GM18508 (cell line): ENCODE results near the gene EZH2.

ENCODE experiments used
- ATAC-seq: cut with Tn5 transposase; IDR thresholded peaks from one replicate; pipeline ENCODE4 v1.9.1; 2021; ENCODE audit warnings: moderate number of reproducible peaks; ENCODE audit not compliant: insufficient read depth, unreplicated experiment

EZH2 gene

GRCh38 chr7:148903504-148903903 is 19.4 kb upstream of the EZH2 start:
- no peak for ATAC-seq

GRCh38 chr7:148901178-148901577 is 17.1 kb upstream of the EZH2 start:
- ATAC-seq = no peak

- no peak for ATAC-seq
Measured at GRCh38 chr7:148898845-148899484, 14.9 kb upstream of the EZH2 start.

GRCh38 chr7:148894591-148894990 is 10.5 kb upstream of the EZH2 start:
- no peak for ATAC-seq

DNA sequence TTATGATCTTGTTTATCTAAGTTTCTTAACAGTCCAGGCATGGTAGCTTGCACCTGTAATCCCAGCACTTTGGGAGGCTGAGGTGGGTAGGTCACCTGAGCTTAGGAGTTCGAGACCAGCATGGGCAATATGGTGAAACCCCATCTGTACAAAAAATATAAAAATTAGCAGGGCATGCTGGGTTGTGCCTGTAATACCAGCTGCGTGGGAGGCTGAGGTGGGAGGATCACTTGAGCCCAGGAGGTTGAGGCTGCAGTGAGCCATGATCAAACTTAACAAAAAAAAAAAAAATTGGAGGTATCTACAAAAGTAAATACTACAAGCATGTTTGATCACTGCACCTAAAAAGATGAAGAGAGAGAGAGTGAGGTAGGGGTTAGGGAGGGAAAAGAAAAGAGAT is 9.0 kb upstream of the EZH2 start:
- no peak for ATAC-seq

DNA sequence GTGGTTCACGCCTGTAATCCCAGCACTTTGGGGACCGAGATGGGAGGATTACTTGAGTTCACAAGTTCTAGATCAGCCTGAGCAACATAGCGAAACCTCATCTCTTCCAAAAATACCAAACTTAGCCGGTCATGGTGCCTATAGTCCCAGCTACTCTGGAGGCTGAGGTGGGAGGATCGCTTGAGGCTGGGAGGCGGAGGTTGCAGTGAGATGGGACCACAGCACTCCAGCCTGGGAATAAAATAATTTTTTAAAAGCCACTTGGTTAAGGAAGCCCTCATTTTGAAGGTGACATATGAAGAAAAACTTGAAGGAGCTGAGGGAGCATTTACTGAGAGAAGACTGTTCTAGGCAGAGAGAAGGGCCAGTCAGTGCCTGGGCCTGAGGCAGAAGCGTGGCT is 4.2 kb upstream of the EZH2 start:
- ATAC-seq = no peak

DNA sequence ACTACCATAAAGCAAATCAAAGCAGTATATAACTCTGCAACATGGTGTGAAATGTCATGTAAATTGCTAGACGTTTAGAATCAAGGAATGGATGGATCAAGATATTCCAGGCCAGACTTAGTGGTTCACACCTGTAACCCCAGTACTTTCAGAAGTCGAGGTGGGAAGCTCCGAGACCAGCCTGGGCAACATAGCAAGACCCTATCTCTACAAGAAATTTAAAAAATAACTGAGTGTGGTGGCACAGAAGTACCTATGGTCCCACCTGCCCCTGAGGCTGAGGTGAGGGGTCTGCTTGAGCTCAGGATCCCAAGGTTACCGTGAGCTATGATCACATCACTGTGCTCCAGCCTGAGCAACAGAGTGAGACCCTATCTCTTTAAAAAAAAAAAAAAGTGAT is 2.8 kb upstream of the EZH2 start:
- ATAC-seq = no peak

- peak; percentile 56 for ATAC-seq
Measured at GRCh38 chr7:148884299-148885022, 370 bp upstream of the EZH2 start.

DNA sequence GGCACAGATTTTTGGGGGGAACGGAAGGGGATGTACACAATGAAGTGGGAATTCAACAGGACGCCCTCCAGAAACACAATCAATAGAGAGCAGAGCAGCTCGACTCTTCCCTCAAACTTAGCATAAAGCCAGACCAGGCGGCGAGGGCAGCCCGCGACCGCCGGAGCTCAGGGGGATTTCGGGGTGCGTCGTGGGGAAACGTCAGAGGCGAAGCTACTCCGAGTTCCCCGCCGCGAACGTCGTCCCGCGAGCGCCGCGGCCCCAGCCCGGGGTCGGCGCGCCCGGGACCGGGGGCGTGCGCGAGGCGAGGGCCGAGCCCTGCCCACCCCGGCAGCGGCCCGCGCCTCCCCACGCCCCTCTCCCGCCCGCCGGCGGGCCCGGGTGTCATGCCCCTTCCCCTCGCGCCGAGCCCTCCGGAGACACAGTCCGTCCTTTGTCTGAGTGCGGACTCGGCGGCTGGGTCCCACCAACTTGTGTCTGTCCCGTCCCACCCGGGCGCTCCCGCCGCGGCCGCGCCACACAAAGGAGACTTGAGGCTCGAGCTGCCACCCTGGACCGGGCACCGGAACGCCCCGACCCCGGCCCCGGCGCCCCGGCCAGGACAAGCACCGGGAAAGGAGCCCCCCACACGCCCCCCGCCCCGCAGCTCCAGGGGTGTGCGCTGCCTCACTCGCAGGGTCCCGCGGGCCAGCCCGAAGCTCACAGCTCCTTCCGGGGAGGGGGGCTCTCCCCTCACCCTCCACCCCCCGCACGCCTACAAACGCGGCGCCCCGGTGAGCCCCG is 634 bp downstream of the EZH2 start:
- ATAC-seq = peak; percentile 13

DNA sequence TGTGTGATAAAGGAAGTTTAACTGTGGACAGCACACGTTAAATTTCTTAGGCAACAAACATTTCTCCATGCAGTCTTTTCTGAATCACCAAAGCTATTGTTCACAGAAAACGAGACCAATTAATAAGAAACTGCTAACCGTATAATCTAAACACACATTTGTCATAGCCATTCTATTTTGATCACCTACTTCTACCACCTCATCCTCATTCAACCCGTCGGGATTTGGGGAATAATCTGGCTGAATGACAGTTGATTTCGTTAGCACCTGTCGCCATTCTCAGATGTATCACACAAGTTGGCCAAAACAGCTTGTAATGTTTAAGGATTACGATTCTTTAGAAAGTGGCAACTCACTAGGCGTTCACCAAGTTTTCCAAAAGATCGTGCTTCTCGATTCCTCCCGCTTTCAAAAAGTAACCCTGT is 1.2 kb downstream of the EZH2 start:
- ATAC-seq = no peak

DNA sequence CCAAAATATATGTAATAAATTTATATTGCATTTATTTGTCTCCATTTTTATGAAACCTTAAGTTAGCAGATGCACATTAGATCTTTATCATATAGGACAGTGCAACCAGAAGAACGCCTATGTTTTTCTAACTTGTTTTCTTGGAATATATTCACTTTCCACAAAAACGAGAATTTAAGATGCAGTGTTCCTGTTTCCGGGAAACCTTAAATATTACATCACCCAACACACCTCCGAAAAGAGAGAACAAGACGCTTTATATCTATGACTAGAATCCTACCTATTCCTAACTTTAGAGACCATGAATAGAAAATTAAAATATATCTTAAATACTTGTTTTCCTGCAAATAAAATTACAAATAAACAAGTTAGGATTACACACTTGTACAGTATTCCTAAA is 1.9 kb downstream of the EZH2 start:
- no peak for ATAC-seq

- ATAC-seq = no peak
Measured at GRCh38 chr7:148878317-148878716, 5.8 kb downstream of the EZH2 start.

GRCh38 chr7:148877517-148877916 is 6.6 kb downstream of the EZH2 start:
- no peak for ATAC-seq

DNA sequence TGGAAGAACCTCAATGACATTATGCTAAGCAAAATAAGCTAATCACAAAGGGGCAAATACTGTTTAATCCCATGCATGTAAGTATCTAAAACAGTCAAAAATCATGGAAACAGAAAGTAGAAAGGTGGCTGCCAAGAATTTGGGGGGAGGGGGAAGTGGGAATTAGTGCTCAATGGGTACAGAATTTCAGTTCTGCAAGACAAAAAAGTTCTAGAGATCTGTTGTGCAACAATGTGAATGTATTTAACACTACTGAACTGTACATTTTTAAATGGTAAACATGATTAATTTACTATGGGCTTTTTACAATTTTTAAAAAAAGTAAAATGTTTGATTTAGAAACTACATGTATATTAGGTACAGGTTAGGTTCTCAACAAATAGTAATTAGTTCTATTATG is 11.9 kb downstream of the EZH2 start:
- no peak for ATAC-seq

DNA sequence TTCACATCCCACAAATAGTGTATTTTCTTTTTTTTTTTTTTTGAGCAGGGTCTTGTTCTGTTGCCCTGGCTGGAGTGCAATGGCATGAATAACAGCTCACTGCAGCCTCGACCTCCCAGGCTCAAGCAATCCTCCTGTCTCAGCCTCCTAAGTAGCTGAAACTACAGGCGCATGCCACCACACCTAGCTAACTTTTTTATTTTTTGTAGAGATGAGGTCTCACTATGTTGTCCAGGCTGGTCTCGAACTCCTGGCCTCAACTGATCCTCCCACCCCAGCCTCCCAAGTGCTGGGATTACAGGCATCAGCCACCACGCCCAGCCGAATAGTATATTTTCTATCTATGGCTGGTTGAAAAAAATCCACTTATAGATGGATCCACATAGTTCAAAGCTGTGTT is 12.5 kb downstream of the EZH2 start:
- ATAC-seq = no peak

DNA sequence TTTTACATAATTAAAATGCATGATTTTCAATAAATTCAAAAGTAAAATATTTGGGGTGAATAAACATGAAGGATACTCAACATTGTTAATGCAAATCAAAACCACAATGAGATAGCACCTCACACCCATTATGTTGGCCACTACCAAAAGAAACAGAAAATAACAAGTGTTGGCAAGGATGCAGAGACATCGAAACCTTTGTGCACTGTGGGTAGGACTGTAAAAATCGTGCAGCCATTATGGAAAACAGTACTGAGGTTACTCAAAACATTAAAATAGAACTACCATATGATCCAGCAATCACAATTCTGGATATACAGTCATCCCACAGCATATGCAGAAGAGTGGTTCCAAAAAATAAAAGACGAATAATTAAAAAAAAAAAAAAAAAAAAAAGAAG is 13.1 kb downstream of the EZH2 start:
- no peak for ATAC-seq

DNA sequence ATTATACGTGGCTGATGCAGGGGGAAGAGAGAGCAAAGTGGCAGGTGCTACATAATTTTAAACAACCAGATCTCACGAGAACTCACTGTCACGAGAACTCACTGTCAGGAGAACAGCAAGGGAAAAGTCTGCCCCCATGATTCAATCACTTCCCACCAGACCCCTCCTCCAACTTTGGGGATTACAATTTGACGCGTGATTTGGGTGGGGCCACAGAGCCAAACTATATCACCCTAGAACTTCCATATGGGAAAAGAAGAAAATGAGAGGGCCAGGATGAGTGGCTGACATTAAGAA is 15.8 kb downstream of the EZH2 start:
- ATAC-seq = no peak

GRCh38 chr7:148867596-148868377 is 16.3 kb downstream of the EZH2 start:
- no peak for ATAC-seq

DNA sequence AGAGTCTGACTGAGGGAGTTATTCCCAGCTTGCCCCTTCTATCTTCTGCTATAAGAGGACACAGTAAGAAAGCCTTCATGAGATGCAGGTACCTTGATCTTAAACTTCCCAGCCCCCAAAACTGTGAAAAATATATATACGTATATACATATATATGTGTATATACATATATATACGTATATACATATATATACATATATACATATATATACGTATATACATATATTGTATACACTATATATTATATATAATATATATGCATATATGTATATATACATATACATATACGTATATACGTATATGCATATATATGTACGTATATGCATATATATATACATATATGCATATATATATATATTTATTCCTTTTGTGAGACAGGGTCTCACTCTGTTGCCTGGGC is 17.7 kb downstream of the EZH2 start:
- ATAC-seq = no peak

GRCh38 chr7:148865283-148865682 is 18.8 kb downstream of the EZH2 start:
- no peak for ATAC-seq

DNA sequence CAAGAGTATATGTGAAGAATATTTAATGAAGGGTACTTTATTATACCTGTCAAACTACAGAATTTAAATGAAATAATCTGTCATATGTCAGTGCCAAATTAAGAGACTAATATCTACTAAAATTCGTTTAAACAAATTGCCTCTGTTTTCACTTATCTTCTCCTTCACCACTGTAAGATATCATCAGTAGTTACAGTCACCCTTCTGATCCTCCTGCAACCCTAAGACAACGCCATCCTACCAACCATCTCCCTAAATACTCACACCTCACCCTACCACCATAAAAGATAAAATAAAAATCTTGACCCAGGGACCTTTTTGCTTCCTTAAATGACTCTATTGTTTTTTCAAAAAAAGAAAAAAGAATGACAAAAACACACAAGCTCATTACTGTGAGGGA is 20.8 kb downstream of the EZH2 start:
- no peak for ATAC-seq
